ENCODE measurements around the gene NUDCD3. TPM values are rescaled to one million over a fixed set of nuclear protein-coding genes. Genes with fewer than 3 reads are reported as not detected.

The NUDCD3 gene
- total RNA-seq, 1 donor from 2014 or later, result 39.3 TPM

DNA sequence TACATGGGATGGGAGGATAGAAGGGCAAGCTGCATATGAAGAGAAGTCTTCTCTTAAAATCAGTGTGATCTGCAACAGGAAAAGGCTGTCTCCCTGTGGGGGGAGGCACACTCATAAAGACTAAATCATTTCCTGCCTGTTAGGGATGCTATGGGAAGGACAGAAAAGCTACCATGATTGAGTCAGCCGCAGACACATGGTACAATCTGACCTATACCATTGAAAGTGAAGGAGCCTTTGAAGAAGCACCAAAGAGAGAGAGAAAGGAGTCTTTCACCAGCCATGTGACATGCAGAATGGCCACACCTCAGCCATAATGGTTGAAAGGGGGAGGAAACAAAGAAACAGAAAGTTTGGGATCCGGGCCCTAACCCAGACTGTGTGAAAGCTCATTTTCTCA lies 29.1 kb downstream of the NUDCD3 start:
- Histone ChIP-seq H3K27me3 (no peaks in the 10 kb centered on the region), H3K9me3 (no peaks in the 10 kb centered on the region), H3K4me1 (peaks cover 5 to 18% of the 10 kb centered on the region in 2 donors), H3K27ac (no peak overlapping the region), H3K4me3 (no peak overlapping the region), H3K36me3 (no peaks in the 10 kb centered on the region)
- DNase-seq (ENCODE audit: low spot score in 2 of 2), result no peak
- intact Hi-C loops (cut with DNase I), result no loop called here
- TF ChIP-seq CTCF (IDR thresholded peaks at IDR 0.05), result no peak

DNA sequence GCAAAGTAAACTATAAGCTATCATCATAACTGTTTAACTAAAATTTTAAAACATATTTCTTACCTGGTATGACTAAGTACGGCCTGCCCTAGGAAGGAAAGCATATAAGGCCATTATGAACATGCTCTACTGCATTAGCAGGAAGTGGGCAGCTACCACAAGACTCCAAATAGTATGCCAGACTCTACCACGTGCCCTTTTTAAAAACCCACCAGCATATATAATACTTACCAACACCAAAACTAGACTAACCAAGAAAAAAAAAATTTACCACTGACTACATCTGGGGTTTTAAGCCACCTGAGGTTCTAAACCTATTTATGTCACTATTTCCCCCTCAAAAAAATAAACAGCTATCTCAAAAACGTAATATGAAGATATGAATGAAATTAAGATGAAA lies 30.1 kb downstream of the NUDCD3 start:
- Histone ChIP-seq H3K27ac (no peak overlapping the region), H3K36me3 (no peaks in the 10 kb centered on the region), H3K27me3 (no peaks in the 10 kb centered on the region), H3K4me3 (no peak overlapping the region), H3K4me1 (peaks cover 0 to 8% of the 10 kb centered on the region in 2 donors), H3K9me3 (no peaks in the 10 kb centered on the region)
- intact Hi-C loops (cut with DNase I), result no loop called here
- no peak for TF ChIP-seq CTCF (IDR thresholded peaks at IDR 0.05)
- DNase-seq (ENCODE audit: low spot score in 2 of 2), result no peak

- H3K27me3 ChIP-seq, result no peaks in the 10 kb centered on the region
- intact Hi-C loops (cut with DNase I), result no loop called here
- H3K9me3 ChIP-seq, result no peaks in the 10 kb centered on the region
- DNase-seq (ENCODE audit: low spot score in 2 of 2), result no peak
- H3K4me3 ChIP-seq, result no peak overlapping the region
- no peak overlapping the region for H3K27ac ChIP-seq
- no peak for TF ChIP-seq CTCF (IDR thresholded peaks at IDR 0.05)
- no peaks in the 10 kb centered on the region for H3K4me1 ChIP-seq
- H3K36me3 ChIP-seq, result peaks cover 0 to 3% of the 10 kb centered on the region in 2 donors
Measured at GRCh38 chr7:44455155-44455554, 35.3 kb downstream of the NUDCD3 start.

DNA sequence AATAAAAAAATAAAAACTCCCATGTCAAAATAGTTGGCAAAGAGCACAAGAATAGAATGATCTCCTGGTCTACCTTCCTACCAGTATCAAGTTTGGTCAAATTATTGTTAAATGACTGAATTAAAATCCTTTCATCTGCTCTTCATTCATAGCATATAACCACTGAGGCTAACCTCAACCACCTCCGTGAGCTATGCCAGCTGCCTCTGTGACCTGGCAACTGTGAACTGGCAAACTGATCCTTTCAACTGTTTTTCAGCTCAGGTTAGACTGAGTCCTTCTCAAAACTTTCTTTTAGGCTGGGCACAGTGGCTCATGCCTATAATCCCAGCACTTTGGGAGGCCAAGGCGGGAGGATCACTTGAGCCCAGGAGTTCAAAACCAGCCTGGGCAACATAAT lies 36.1 kb downstream of the NUDCD3 start:
- no peak for DNase-seq (ENCODE audit: low spot score in 2 of 2)
- Histone ChIP-seq H3K4me3 (no peak overlapping the region), H3K27me3 (no peaks in the 10 kb centered on the region), H3K9me3 (no peaks in the 10 kb centered on the region), H3K27ac (no peak overlapping the region), H3K4me1 (peaks cover 0 to under 1% of the 10 kb centered on the region in 2 donors), H3K36me3 (peaks cover 0 to 3% of the 10 kb centered on the region in 2 donors)
- no peak for TF ChIP-seq CTCF (IDR thresholded peaks at IDR 0.05)
- intact Hi-C loops (cut with DNase I), result no loop called here

DNA sequence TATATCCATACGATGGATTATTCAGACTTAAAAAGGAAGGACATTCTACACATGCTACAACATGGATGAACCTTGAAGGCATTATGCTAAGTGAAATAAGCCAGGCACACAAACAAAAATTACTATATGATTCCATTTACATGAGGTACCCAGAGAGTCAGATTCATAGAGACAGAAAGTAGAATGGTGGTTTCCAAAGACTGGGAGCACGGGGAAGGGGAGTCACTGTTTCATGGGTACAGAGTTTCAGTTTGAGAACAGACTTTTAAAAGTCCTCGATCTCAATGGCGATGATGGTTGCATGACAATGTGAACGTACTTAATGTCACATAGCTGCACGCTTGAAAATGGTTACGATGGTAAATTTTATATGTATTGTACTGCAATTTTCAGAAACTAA lies 39.3 kb downstream of the NUDCD3 start:
- no peak overlapping the region for H3K4me3 ChIP-seq
- peaks cover 3 to 10% of the 10 kb centered on the region in 2 donors for H3K4me1 ChIP-seq
- no peak overlapping the region for H3K27ac ChIP-seq
- no peaks in the 10 kb centered on the region for H3K27me3 ChIP-seq
- peaks cover 0 to 3% of the 10 kb centered on the region in 2 donors for H3K36me3 ChIP-seq
- DNase-seq (ENCODE audit: low spot score in 2 of 2), result no peak
- intact Hi-C loops (cut with DNase I), result no loop called here
- TF ChIP-seq CTCF (IDR thresholded peaks at IDR 0.05), result no peak
- no peaks in the 10 kb centered on the region for H3K9me3 ChIP-seq

DNA sequence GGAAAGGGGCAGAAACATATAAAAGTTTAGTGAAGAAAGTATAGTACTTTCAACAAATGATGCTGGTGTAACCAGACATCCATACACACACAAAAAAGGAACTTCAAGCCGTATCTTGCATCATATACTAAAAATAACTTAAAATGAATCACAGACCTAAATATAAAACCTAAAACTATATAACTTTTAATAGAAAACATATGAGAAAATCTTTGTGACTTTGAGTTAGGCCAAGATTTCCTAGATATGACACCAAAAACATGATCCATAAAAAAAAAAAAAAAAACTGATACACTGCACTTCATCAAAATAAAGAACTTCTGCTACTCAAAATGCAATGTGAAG lies 40.9 kb downstream of the NUDCD3 start:
- DNase-seq (ENCODE audit: low spot score in 2 of 2), result no peak
- no peak overlapping the region for H3K27ac ChIP-seq
- TF ChIP-seq CTCF (IDR thresholded peaks at IDR 0.05), result no peak
- H3K4me3 ChIP-seq, result no peak overlapping the region
- intact Hi-C loops (cut with DNase I), result no loop called here
- H3K9me3 ChIP-seq, result no peaks in the 10 kb centered on the region
- H3K36me3 ChIP-seq, result peaks cover 0 to 3% of the 10 kb centered on the region in 2 donors
- no peaks in the 10 kb centered on the region for H3K27me3 ChIP-seq
- peaks cover 3 to 12% of the 10 kb centered on the region in 2 donors for H3K4me1 ChIP-seq

Data from ascending aorta (tissue), 2 donors.